Measurements from ENCODE around the gene OR5AP2.
"Not testable (repeated sequence)": the region's sequence is repeated elsewhere in the genome, so short reads cannot be mapped to it uniquely, and the experiment has no call there.

- TF ChIP-seq CTCF (IDR thresholded peaks at IDR 0.05; ENCODE audit: extremely low read depth in 1 of 2, insufficient read depth in 1 of 2, low read depth in 1 of 2, low read length in 2 of 2); EZH2 (IDR thresholded peaks at IDR 0.05; ENCODE audit: borderline replicate concordance, low read depth, low read length, severe bottlenecking); GATA2 (IDR thresholded peaks at IDR 0.05; ENCODE audit: insufficient read depth, insufficient read length, low read depth, low read length); POLR2A (IDR thresholded peaks at IDR 0.05; ENCODE audit: low read depth, low read length); FOS (IDR thresholded peaks at IDR 0.05; ENCODE audit: borderline replicate concordance, insufficient read depth, low read length); POLR2AphosphoS5 (IDR thresholded peaks at IDR 0.05; ENCODE audit: insufficient read depth, low read depth, low read length): not testable (repeated sequence)
Observed at GRCh38 chr11:56592088-56592717, 50.0 kb downstream of the OR5AP2 start.

All from endothelial cell of umbilical vein (primary cell).